Neutrophil (primary cell): ENCODE results near the gene TUBB2A.

Experiments
- H3K27ac ChIP-seq: fragments of 200-600 bp; sonication (generic); 2 replicates; pipeline ENCODE4 v1.5.1; 2016; ENCODE audit warnings: mild to moderate bottlenecking, moderate library complexity
- H3K27me3 ChIP-seq: fragments of 200-600 bp; sonication (generic); 2 replicates; pipeline ENCODE4 v1.6.0; 2016; ENCODE audit warnings: mild to moderate bottlenecking
- H3K36me3 ChIP-seq: fragments of 200-600 bp; sonication (generic); 2 replicates; pipeline ENCODE4 v1.5.1; 2017
- H3K4me1 ChIP-seq, 2 experiments: fragments of 200-600 bp in 1 of 2; sonication (generic) in 1 of 2; 1 replicate in 1 of 2; 2 replicates in 1 of 2; pipeline versions ENCODE4 v1.5.1 to v1.6.1; 2013 to 2016; ENCODE audit warnings: low read depth in 1 of 2, low read length in 1 of 2, mild to moderate bottlenecking in 1 of 2, moderate library complexity in 1 of 2; ENCODE audit not compliant: control insufficient read depth in 1 of 2, insufficient read depth in 1 of 2
- H3K4me3 ChIP-seq, 2 experiments: fragments of 200-600 bp in 1 of 2; sonication (generic) in 1 of 2; 1 replicate in 1 of 2; 2 replicates in 1 of 2; pipeline ENCODE4 v1.5.1; 2013 to 2016; ENCODE audit warnings: low read depth in 1 of 2, low read length in 1 of 2, mild to moderate bottlenecking in 1 of 2, moderate library complexity in 1 of 2
- H3K9me3 ChIP-seq: fragments of 200-600 bp; sonication (generic); 2 replicates; pipeline ENCODE4 v1.5.1; 2016
- TF ChIP-seq, protein P1 (sequence below): fragments of 200-600 bp; sonication (generic); IDR thresholded peaks from 2 replicates; pipeline ENCODE4 v1.5.1; 2016; ENCODE audit warnings: antibody characterized with exemption

Gene TUBB2A

DNA sequence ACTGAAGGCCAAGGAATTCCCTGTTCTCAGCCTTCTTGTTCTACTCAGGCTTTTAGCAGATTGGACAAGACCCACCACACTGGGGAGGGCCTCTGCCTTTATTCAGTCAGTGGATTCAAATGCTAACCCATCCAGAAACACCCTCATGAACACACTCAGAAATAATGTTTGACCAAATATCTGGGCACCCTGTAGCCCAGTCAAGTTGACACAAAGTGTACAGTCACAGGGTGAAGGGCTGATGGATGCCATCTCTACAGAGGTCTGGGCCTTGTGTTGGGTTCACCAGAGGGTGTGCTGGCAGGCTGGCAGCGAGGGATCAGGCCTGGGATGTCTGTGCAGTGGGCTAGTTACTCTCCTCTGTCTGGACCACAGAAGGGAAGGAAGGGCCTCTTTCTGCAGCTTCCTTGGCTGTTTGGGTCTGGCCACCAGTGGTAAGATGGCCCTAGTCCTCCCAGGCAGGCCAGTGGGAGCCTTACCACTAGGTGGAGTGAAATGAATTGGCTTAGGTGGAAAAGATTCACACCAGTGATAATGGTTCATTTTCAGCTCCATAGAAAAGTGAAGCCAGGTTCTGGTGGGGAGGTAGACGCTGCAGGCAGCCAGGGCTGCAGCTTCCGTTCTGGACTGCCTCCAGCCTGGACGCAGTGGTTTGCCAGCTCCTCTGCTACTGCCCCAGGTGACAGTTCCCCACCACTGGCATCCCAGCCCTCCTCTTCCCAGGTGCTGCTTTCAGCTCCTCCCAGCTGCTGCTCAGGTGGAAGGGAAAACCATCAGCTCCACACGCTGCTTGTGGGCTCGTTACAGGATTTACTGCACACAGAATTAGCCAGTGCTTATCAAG lies 9.2 kb downstream of the TUBB2A start:
- TF ChIP-seq, protein P1, sequence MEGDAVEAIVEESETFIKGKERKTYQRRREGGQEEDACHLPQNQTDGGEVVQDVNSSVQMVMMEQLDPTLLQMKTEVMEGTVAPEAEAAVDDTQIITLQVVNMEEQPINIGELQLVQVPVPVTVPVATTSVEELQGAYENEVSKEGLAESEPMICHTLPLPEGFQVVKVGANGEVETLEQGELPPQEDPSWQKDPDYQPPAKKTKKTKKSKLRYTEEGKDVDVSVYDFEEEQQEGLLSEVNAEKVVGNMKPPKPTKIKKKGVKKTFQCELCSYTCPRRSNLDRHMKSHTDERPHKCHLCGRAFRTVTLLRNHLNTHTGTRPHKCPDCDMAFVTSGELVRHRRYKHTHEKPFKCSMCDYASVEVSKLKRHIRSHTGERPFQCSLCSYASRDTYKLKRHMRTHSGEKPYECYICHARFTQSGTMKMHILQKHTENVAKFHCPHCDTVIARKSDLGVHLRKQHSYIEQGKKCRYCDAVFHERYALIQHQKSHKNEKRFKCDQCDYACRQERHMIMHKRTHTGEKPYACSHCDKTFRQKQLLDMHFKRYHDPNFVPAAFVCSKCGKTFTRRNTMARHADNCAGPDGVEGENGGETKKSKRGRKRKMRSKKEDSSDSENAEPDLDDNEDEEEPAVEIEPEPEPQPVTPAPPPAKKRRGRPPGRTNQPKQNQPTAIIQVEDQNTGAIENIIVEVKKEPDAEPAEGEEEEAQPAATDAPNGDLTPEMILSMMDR, result no peak
- H3K27me3 ChIP-seq, result peaks cover 50% of the 10 kb centered on the region
- H3K27ac ChIP-seq, result no peak overlapping the region
- no peaks in the 10 kb centered on the region for H3K4me1 ChIP-seq
- no peaks in the 10 kb centered on the region for H3K36me3 ChIP-seq
- H3K4me3 ChIP-seq, result no peak overlapping the region
- H3K9me3 ChIP-seq, result no peaks in the 10 kb centered on the region

DNA sequence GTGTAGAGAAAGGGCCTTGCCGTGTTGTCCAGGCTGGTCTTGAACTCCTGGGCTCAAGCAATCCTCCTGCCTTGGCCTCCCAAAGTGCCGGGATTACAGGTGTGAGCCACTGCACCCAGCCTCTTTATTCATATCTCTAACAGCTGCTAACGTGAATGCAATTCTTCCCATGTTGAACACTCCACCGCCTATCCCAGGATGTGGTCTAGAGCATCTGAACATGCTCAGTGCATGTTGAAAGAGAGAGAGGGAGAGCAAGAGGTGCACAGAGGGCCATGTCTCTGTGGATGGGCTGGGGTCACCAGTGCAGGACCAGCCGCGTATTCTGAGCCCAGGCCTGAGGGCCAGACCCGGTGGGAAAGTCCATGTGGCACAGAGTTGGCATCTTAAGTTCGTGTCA lies 12.8 kb downstream of the TUBB2A start:
- no peak overlapping the region for H3K27ac ChIP-seq
- H3K36me3 ChIP-seq, result no peaks in the 10 kb centered on the region
- no peaks in the 10 kb centered on the region for H3K9me3 ChIP-seq
- H3K27me3 ChIP-seq, result peaks cover 38% of the 10 kb centered on the region
- H3K4me1 ChIP-seq, result peaks cover 2 to 3% of the 10 kb centered on the region in 2 experiments
- H3K4me3 ChIP-seq, result no peak overlapping the region
- TF ChIP-seq, protein P1, result no peak

DNA sequence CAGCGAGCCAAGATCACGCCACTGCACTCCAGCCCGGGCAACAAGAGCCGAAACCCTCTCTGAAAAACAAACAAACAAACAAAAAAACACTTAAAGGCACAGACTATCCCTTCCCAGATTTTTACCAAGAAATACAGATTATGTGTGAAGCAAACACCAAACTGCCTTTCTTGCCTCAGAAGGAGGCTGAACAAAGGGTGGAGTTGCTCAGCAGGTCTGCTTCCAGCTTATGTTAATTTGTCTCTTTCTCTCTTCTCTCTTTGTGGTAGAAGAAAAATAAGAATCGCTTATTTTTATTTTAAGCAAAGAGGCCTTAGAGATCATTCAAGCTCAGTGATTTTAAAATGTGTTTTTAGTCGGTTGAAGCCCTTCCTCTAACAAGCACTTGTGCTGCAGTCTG lies 14.2 kb downstream of the TUBB2A start:
- Histone ChIP-seq H3K36me3 (no peaks in the 10 kb centered on the region), H3K4me3 (no peak overlapping the region), H3K4me1 (peaks cover 15% of the 10 kb centered on the region in 2 experiments), H3K27me3 (peaks cover 35% of the 10 kb centered on the region), H3K9me3 (no peaks in the 10 kb centered on the region), H3K27ac (no peak overlapping the region)
- TF ChIP-seq, protein P1, result no peak

DNA sequence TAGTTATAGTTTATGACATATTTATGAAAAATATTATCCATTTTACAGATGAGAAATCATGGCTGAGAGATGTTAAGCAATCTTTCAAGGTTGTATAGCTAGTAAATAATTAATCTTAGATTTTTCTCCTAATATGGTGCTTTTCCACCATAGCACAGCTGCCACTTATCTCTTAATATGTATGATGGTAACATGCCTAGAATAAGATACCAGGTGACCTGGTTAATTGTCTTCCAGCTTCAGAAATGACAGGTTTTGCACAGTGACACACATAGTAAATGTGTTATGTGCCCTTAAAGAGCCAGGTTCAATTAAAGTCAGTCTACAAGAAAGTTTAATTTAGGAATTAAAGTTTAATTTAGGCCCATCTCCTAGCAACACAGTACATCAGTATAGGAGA lies 14.8 kb downstream of the TUBB2A start:
- Histone ChIP-seq H3K4me1 (peaks cover 15% of the 10 kb centered on the region in 2 experiments), H3K27ac (no peak overlapping the region), H3K9me3 (no peaks in the 10 kb centered on the region), H3K27me3 (peaks cover 34% of the 10 kb centered on the region), H3K36me3 (no peaks in the 10 kb centered on the region), H3K4me3 (no peak overlapping the region)
- TF ChIP-seq, protein P1, result no peak

DNA sequence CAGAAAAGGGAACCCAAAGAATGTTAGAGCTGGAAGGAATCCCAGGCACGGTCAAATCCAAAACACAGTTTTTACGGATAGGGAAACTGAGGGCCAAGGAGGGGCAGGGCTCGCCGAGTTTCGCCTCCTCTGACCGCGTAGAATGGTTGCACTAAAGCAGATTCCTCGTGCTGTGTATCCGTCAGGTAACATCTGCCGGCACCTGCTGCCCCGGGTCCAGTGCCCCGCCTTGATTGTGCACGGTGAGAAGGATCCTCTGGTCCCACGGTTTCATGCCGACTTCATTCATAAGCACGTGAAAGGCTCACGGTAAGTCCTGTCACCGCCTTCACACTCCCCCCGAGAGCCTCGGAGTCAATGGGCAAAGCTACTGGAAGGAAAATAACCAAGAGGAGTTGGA lies 17.1 kb downstream of the TUBB2A start:
- Histone ChIP-seq H3K9me3 (no peaks in the 10 kb centered on the region), H3K27me3 (peaks cover 34% of the 10 kb centered on the region), H3K4me3 (no peak overlapping the region), H3K27ac (no peak overlapping the region), H3K36me3 (no peaks in the 10 kb centered on the region), H3K4me1 (peaks cover 15% of the 10 kb centered on the region in 2 experiments)
- TF ChIP-seq, protein P1, result no peak
